ENCODE data around the gene HAPLN3. TPM values are rescaled to one million over a fixed set of nuclear protein-coding genes. Genes with fewer than 3 reads are reported as not detected.

Gene HAPLN3
- total and polyA plus RNA-seq, 2 experiments from 2014 or later = 4.5 to 6.7 TPM

DNA sequence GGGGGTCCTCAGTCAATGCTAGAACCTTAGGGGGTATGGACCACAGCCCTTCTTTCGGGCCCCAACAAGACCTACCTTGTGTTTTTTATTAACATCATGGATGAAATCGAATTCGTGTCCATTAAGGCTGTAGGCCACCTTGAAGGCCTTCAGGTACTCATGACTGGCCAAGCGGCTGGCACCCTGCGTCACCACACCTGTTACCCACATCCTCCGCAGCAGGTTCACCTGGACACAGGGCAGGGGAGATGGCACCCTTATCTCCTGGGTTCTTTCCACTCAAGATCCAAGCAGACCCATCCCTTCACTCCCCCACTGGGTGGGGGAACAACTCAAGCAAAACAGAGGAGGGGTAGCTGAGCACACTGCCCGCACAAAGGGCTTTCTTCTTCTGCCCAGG lies 11.2 kb upstream of the HAPLN3 start:
- H3K9me2 ChIP-seq (ENCODE audit: insufficient read depth) = no peaks in the 10 kb centered on the region
- H3K27me3 ChIP-seq (replicated peaks; ENCODE audit: insufficient read depth) = no peaks in the 10 kb centered on the region
- H3K27ac ChIP-seq = no peak overlapping the region
- peaks cover 19% of the 10 kb centered on the region for H3K4me1 ChIP-seq (ENCODE audit: insufficient read depth)
- no peak for TF ChIP-seq EZH2phosphoT487 (IDR thresholded peaks at IDR 0.05; ENCODE audit: insufficient read depth, low read depth)
- TF ChIP-seq EZH2 (IDR thresholded peaks at IDR 0.05; ENCODE audit: insufficient read depth, poor library complexity, severe bottlenecking) = no peak
- H2AFZ ChIP-seq = no peak overlapping the region
- in situ Hi-C loops (cut with MboI) = loop anchor here (10.0 kb wide), 2 partner anchors 108 to 268 kb away; no protein-coding TSS in a partner anchor
- no peak overlapping the region for H3K9ac ChIP-seq
- H3K9me3 ChIP-seq (ENCODE audit: low read depth) = no peaks in the 10 kb centered on the region
- peaks cover 4% of the 10 kb centered on the region; the same call in 1 of the 2 replicates for H3K36me3 ChIP-seq (ENCODE audit: low read depth)
- WGBS, 2 experiments (ENCODE audit: low coverage in 1 of 2, low lambda C conversion rate in 2 of 2, missing lambda C conversion rate in 2 of 2) = 91 to 93% methylated on average over 7 of the region's 7 CpGs
- no peaks in the 10 kb centered on the region for H3F3A ChIP-seq (ENCODE audit: insufficient read depth)
- no peaks in the 10 kb centered on the region for H4K20me1 ChIP-seq (ENCODE audit: insufficient read depth)
- peaks cover 8% of the 10 kb centered on the region for H3K79me2 ChIP-seq (ENCODE audit: insufficient read depth)
- no peak overlapping the region for H3K4me2 ChIP-seq (ENCODE audit: unreplicated experiment)
- no peak overlapping the region for H3K4me3 ChIP-seq
- DNase-seq = no peak

DNA sequence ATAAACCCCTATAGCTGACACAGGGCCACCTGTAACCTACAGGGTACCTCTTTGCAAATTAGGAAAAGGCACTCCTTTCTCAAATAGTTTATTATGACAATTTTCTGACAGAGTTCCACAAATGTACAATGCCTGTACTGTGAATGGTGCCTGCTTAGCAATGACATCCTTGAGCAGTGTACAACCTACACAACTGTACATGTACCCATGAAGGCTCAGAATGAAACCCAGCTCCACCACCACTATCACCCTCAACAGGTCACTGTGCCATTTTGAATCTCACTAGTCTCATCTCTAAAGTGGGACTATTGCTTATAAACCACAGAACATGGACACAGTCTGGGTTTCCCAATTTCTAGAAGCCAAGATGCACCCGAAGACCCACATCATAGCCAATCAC lies 10.8 kb upstream of the HAPLN3 start:
- Histone ChIP-seq H3K27ac (no peak overlapping the region), H4K20me1 (ENCODE audit: insufficient read depth) (no peaks in the 10 kb centered on the region), H3K4me2 (ENCODE audit: unreplicated experiment) (no peak overlapping the region), H3K79me2 (ENCODE audit: insufficient read depth) (peaks cover 5% of the 10 kb centered on the region; the same call in 1 of the 2 replicates), H3K4me3 (no peak overlapping the region), H3K9ac (no peak overlapping the region), H3K9me3 (ENCODE audit: low read depth) (no peaks in the 10 kb centered on the region), H3K4me1 (ENCODE audit: insufficient read depth) (peaks cover 15% of the 10 kb centered on the region), H3K36me3 (ENCODE audit: low read depth) (peaks cover 4% of the 10 kb centered on the region; the same call in 1 of the 2 replicates), H3F3A (ENCODE audit: insufficient read depth) (no peaks in the 10 kb centered on the region), H3K9me2 (ENCODE audit: insufficient read depth) (no peaks in the 10 kb centered on the region), H2AFZ (no peak overlapping the region), H3K27me3 (replicated peaks; ENCODE audit: insufficient read depth) (no peaks in the 10 kb centered on the region)
- no peak for DNase-seq
- no peak for TF ChIP-seq EZH2 (IDR thresholded peaks at IDR 0.05; ENCODE audit: insufficient read depth, poor library complexity, severe bottlenecking)
- TF ChIP-seq EZH2phosphoT487 (IDR thresholded peaks at IDR 0.05; ENCODE audit: insufficient read depth, low read depth) = no peak
- 100% methylated on average over 1 of the region's 1 CpG for WGBS, 2 experiments (ENCODE audit: low coverage in 1 of 2, low lambda C conversion rate in 2 of 2, missing lambda C conversion rate in 2 of 2)
- in situ Hi-C loops (cut with MboI) = loop anchor here (10.0 kb wide), 2 partner anchors 109 to 269 kb away; no protein-coding TSS in a partner anchor

DNA sequence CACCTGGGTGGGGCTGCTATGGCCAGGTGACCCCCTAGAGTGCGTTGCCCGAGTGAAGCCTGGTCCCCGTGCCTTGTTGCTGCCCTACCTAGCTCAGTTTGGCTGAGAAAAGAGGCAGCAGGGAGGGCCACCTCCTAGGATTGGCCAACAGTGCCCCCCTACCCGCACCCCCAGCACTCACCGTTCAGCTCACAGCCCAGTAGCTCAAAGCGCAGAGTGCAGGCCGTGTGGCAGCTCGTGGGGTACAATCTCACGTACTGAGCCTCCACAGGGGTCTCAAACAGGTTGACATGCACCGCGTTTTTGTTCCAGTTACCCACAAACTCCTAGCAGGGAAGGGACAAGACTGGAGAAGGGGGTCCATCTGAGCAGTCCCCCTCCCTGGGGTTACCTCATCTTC lies 10.2 kb upstream of the HAPLN3 start:
- no peak overlapping the region for H3K27ac ChIP-seq
- 83 to 86% methylated on average over 11 of the region's 11 CpGs for WGBS, 2 experiments (ENCODE audit: low coverage in 1 of 2, low lambda C conversion rate in 2 of 2, missing lambda C conversion rate in 2 of 2)
- TF ChIP-seq EZH2phosphoT487 (IDR thresholded peaks at IDR 0.05; ENCODE audit: insufficient read depth, low read depth) = no peak
- no peak for DNase-seq
- no peak overlapping the region for H3K4me2 ChIP-seq (ENCODE audit: unreplicated experiment)
- H3K4me3 ChIP-seq = no peak overlapping the region
- in situ Hi-C loops (cut with MboI) = loop anchor here (10.0 kb wide), 2 partner anchors 109 to 269 kb away; no protein-coding TSS in a partner anchor
- H3F3A ChIP-seq (ENCODE audit: insufficient read depth) = no peaks in the 10 kb centered on the region
- H3K9me3 ChIP-seq (ENCODE audit: low read depth) = no peaks in the 10 kb centered on the region
- H3K4me1 ChIP-seq (ENCODE audit: insufficient read depth) = peaks cover 11% of the 10 kb centered on the region; the same call in 1 of the 2 replicates
- no peaks in the 10 kb centered on the region for H3K27me3 ChIP-seq (replicated peaks; ENCODE audit: insufficient read depth)
- no peaks in the 10 kb centered on the region for H3K9me2 ChIP-seq (ENCODE audit: insufficient read depth)
- peaks cover 4% of the 10 kb centered on the region; the same call in 1 of the 2 replicates for H3K36me3 ChIP-seq (ENCODE audit: low read depth)
- no peaks in the 10 kb centered on the region for H4K20me1 ChIP-seq (ENCODE audit: insufficient read depth)
- peaks cover 5% of the 10 kb centered on the region; the same call in 1 of the 2 replicates for H3K79me2 ChIP-seq (ENCODE audit: insufficient read depth)
- H3K9ac ChIP-seq = no peak overlapping the region
- no peak overlapping the region for H2AFZ ChIP-seq

DNA sequence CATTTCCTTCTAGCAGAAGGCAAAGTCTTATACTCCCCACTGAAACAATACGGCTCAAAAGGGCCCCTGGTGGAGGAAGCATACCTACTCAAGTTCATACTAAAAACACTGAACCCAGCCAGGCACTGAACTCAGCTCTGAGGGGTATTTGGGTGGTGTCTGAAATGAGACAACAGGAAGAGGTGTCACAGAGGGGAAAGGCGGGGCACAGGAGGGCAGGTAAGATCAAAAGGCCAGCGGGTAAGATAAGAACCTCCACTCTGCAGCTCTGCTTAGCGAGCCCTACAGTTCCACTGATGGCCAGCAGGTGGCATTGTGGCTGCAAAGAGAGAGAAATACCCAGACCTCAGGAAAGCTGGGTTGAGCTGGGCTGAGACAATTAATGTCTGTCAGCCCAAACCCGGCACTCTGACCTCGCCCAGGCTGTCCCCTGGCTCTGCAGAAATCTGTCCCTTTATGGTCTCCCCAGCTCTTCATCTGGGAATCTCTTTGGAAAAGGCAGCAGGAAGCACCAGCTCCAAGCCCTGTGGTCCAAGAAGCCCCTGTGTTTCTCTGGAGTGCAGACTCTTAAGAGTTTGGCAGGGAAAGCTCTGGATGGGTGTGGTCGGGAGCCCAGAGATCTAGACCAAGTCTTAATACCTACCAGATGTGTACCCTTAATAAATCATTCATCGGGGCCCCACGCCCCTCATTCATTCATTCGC lies 9.4 kb upstream of the HAPLN3 start:
- Histone ChIP-seq H3K36me3 (ENCODE audit: low read depth) (no peaks in the 10 kb centered on the region), H3K27ac (no peak overlapping the region), H3K27me3 (replicated peaks; ENCODE audit: insufficient read depth) (no peaks in the 10 kb centered on the region), H3K9ac (no peak overlapping the region), H3K4me2 (ENCODE audit: unreplicated experiment) (peak overlapping the region; percentile 77), H3K9me2 (ENCODE audit: insufficient read depth) (no peaks in the 10 kb centered on the region), H4K20me1 (ENCODE audit: insufficient read depth) (no peaks in the 10 kb centered on the region), H3K79me2 (ENCODE audit: insufficient read depth) (peaks cover 5% of the 10 kb centered on the region; the same call in 1 of the 2 replicates), H2AFZ (peak overlapping the region; percentile 52; the same call in 1 of the 2 replicates), H3K9me3 (ENCODE audit: low read depth) (no peaks in the 10 kb centered on the region), H3K4me1 (ENCODE audit: insufficient read depth) (peaks cover 7% of the 10 kb centered on the region; the same call in 1 of the 2 replicates), H3K4me3 (no peak overlapping the region), H3F3A (ENCODE audit: insufficient read depth) (no peaks in the 10 kb centered on the region)
- TF ChIP-seq EZH2phosphoT487 (IDR thresholded peaks at IDR 0.05; ENCODE audit: insufficient read depth, low read depth) (no peak), EZH2 (IDR thresholded peaks at IDR 0.05; ENCODE audit: insufficient read depth, poor library complexity, severe bottlenecking) (no peak)
- DNase-seq = peak; percentile 82
- WGBS, 2 experiments (ENCODE audit: low coverage in 1 of 2, low lambda C conversion rate in 2 of 2, missing lambda C conversion rate in 2 of 2) = 13 to 14% methylated on average over 10 of the region's 10 CpGs
- in situ Hi-C loops (cut with MboI) = loop anchor here (10.0 kb wide), 2 partner anchors 110 to 270 kb away; no protein-coding TSS in a partner anchor
